OCI-LY7 (cell line): ENCODE results near the gene UQCRQ.

ENCODE experiments used
- EZH2phosphoT487 ChIP-seq: fragments of 200-600 bp; sonication (generic); IDR thresholded peaks from 2 replicates; pipeline ENCODE4 v1.6.1; 2018; ENCODE audit warnings: low read depth, borderline replicate concordance, mild to moderate bottlenecking, mixed run types, antibody characterized with exemption, low read length, moderate library complexity, mixed read lengths
- TF ChIP-seq, protein P1 (sequence below): fragments of 200-600 bp; sonication (generic); conservative IDR thresholded peaks from 2 replicates; pipeline ENCODE4 v1.5.1; 2014; ENCODE audit warnings: mild to moderate bottlenecking, antibody characterized with exemption, low read length, moderate library complexity, mixed read lengths

DNA sequence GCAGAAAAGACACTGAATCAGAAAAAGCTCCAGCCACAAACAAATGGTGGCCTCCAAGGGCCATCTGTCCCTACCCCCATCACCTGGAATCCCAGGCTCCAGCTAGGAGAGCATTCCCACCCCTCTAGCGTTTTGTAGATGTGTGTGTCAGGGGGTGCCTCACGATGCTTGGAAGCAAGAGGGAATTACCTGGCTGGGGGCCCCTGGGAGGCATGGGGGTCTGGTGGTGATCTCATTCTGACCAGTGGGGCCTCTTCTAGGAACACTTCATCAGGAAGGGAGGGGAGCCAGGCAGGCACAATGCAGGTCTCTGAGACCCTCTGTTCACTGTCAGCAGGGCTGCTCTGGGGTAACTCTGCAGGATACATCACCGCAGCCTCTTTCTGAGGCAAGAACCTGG lies 42.0 kb upstream of the UQCRQ start:
- TF ChIP-seq, protein P1, sequence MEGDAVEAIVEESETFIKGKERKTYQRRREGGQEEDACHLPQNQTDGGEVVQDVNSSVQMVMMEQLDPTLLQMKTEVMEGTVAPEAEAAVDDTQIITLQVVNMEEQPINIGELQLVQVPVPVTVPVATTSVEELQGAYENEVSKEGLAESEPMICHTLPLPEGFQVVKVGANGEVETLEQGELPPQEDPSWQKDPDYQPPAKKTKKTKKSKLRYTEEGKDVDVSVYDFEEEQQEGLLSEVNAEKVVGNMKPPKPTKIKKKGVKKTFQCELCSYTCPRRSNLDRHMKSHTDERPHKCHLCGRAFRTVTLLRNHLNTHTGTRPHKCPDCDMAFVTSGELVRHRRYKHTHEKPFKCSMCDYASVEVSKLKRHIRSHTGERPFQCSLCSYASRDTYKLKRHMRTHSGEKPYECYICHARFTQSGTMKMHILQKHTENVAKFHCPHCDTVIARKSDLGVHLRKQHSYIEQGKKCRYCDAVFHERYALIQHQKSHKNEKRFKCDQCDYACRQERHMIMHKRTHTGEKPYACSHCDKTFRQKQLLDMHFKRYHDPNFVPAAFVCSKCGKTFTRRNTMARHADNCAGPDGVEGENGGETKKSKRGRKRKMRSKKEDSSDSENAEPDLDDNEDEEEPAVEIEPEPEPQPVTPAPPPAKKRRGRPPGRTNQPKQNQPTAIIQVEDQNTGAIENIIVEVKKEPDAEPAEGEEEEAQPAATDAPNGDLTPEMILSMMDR = no peak
- TF ChIP-seq EZH2phosphoT487 = no peak
